PFSK-1 (cell line): ENCODE data around the gene RNF4.

Experiments
- POLR2AphosphoS5 ChIP-seq: IDR thresholded peaks from 2 replicates; pipeline ENCODE4 v1.6.1; 2012; ENCODE audit warnings: low read depth, mild to moderate bottlenecking, control low read depth, low read length, moderate library complexity
- TAF1 ChIP-seq: IDR thresholded peaks from 2 replicates; pipeline ENCODE4 v1.6.1; 2012; ENCODE audit warnings: low read length, control low read depth, borderline replicate concordance; ENCODE audit not compliant: insufficient read depth
- TF ChIP-seq, protein P1 (sequence below), 2 experiments: IDR thresholded peaks; 2 replicates each; pipeline versions ENCODE4 v1.6.1 to v1.8.0; 2011 to 2012; ENCODE audit warnings: low read depth in 2 of 2, low read length in 2 of 2, control low read depth in 1 of 2, inconsistent platforms in 1 of 2, mild to moderate bottlenecking in 1 of 2, moderate library complexity in 1 of 2; ENCODE audit not compliant: insufficient read depth in 1 of 2

DNA sequence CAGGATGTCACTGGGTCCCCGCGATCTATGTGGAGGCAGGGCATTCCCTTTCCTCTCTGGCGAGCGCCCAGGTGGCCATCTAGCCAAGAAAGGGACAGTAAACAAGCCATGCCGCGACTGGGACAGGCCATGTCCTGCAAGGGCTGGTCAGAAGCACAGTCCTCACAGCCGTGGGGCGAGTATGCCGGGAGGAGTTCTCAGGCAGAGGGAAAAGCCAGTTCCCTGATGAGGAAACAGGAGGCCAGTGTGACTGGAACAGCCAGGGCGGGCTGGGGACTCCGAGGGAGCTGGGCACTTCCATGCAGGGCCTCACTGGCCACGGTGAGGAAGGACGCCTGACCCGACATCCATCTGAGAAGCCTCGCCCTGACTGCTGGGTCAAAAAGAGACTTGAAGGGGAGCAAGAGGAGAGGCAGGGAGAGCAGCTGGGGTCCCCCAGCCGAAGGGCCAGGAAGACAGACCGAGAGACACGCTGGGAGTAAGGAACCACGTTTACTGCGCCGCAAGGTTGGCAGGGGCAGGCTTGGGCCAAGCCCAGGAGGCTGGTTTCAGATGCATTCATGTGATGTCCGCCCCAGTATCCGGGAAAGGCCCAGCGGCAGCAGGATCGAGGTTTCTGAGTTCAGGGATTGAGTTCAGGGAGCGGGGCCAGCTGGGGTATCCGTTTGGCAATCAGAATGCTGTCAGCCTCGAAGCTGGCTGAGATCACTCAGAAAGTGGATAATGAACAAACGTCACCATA, 35.1 kb upstream of the RNF4 start:
- TF ChIP-seq, protein P1, sequence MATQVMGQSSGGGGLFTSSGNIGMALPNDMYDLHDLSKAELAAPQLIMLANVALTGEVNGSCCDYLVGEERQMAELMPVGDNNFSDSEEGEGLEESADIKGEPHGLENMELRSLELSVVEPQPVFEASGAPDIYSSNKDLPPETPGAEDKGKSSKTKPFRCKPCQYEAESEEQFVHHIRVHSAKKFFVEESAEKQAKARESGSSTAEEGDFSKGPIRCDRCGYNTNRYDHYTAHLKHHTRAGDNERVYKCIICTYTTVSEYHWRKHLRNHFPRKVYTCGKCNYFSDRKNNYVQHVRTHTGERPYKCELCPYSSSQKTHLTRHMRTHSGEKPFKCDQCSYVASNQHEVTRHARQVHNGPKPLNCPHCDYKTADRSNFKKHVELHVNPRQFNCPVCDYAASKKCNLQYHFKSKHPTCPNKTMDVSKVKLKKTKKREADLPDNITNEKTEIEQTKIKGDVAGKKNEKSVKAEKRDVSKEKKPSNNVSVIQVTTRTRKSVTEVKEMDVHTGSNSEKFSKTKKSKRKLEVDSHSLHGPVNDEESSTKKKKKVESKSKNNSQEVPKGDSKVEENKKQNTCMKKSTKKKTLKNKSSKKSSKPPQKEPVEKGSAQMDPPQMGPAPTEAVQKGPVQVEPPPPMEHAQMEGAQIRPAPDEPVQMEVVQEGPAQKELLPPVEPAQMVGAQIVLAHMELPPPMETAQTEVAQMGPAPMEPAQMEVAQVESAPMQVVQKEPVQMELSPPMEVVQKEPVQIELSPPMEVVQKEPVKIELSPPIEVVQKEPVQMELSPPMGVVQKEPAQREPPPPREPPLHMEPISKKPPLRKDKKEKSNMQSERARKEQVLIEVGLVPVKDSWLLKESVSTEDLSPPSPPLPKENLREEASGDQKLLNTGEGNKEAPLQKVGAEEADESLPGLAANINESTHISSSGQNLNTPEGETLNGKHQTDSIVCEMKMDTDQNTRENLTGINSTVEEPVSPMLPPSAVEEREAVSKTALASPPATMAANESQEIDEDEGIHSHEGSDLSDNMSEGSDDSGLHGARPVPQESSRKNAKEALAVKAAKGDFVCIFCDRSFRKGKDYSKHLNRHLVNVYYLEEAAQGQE (IDR thresholded peaks at IDR 0.05; ENCODE audit: insufficient read depth in 1 of 2, low read depth in 2 of 2, low read length in 2 of 2), result no peak
- no peak for TF ChIP-seq TAF1
- TF ChIP-seq POLR2AphosphoS5, result no peak
